Ishikawa (cell line): ENCODE measurements around the gene NDUFA13.

Experiments used
- CEBPB ChIP-seq: IDR thresholded peaks from 2 replicates; pipeline ENCODE4 v1.6.1; 2012
- CREB1 ChIP-seq: IDR thresholded peaks from 2 replicates; pipeline ENCODE4 v1.6.1; 2012; ENCODE audit warnings: low read depth
- EP300 ChIP-seq: IDR thresholded peaks from 2 replicates; pipeline ENCODE4 v1.6.1; 2012; ENCODE audit warnings: borderline replicate concordance
- RAD21 ChIP-seq: IDR thresholded peaks from 2 replicates; pipeline ENCODE4 v1.6.1; 2012; ENCODE audit warnings: low read depth
- TAF1 ChIP-seq: IDR thresholded peaks from 2 replicates; pipeline ENCODE4 v1.6.1; 2012; ENCODE audit warnings: low read depth, mild to moderate bottlenecking
- TF ChIP-seq, protein P1 (sequence below): IDR thresholded peaks from 2 replicates; pipeline ENCODE4 v1.6.1; 2012
- TF ChIP-seq, protein P2 (sequence below): IDR thresholded peaks from 2 replicates; pipeline ENCODE4 v1.6.1; 2012; ENCODE audit warnings: low read depth, mild to moderate bottlenecking

DNA sequence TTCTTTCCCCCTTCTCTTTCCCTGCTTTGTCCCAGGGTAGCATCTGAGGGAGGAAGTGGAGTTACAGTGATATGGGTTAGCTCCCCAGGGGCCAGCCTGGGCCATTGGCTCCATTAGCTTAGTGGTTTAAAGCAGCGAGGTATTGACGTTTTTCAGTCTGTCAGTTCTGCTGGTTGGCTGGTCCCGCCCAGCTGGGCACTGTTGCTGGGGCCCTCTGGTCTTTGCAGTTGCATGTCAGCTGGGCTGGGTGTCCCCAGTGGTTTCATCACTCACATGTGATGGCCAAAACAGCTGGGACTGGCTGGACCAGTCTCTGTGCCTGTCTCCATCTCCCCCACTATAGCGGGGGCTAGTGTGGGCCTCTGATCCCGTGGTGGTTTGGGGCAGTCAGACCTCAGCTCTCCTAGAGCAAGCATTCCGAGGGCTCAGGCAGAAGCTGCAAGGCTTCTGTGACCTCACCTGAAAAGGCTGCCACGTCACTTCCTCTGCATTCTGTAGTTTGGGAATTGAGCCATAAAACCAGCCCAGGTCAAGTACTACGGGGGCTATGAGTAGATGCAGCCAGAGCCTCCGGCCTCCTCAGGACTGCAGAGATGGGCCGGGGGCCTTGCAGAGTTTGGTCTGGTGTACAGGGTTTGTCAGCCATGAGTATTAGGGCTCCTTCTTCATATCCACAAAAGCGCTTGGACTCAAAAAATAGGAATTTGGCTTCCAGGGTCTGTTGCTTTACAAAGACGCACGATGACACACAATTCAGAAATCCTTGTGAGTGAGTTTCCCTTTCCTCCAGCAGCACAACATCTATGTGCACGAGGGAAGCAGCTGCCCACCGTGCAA, 30.6 kb upstream of the NDUFA13 start:
- TF ChIP-seq, protein P1, sequence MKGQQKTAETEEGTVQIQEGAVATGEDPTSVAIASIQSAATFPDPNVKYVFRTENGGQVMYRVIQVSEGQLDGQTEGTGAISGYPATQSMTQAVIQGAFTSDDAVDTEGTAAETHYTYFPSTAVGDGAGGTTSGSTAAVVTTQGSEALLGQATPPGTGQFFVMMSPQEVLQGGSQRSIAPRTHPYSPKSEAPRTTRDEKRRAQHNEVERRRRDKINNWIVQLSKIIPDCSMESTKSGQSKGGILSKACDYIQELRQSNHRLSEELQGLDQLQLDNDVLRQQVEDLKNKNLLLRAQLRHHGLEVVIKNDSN = no peak
- TF ChIP-seq CREB1 (no peak), EP300 (no peak), CEBPB (no peak), RAD21 (no peak), TAF1 (no peak)
- TF ChIP-seq, protein P2, sequence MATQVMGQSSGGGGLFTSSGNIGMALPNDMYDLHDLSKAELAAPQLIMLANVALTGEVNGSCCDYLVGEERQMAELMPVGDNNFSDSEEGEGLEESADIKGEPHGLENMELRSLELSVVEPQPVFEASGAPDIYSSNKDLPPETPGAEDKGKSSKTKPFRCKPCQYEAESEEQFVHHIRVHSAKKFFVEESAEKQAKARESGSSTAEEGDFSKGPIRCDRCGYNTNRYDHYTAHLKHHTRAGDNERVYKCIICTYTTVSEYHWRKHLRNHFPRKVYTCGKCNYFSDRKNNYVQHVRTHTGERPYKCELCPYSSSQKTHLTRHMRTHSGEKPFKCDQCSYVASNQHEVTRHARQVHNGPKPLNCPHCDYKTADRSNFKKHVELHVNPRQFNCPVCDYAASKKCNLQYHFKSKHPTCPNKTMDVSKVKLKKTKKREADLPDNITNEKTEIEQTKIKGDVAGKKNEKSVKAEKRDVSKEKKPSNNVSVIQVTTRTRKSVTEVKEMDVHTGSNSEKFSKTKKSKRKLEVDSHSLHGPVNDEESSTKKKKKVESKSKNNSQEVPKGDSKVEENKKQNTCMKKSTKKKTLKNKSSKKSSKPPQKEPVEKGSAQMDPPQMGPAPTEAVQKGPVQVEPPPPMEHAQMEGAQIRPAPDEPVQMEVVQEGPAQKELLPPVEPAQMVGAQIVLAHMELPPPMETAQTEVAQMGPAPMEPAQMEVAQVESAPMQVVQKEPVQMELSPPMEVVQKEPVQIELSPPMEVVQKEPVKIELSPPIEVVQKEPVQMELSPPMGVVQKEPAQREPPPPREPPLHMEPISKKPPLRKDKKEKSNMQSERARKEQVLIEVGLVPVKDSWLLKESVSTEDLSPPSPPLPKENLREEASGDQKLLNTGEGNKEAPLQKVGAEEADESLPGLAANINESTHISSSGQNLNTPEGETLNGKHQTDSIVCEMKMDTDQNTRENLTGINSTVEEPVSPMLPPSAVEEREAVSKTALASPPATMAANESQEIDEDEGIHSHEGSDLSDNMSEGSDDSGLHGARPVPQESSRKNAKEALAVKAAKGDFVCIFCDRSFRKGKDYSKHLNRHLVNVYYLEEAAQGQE = no peak
